Transverse colon (tissue), 4 donors: ENCODE results near the gene SLC49A3. TPM values are rescaled to one million over a fixed set of nuclear protein-coding genes. Genes with fewer than 3 reads are reported as not detected.

Experiments
- DNase-seq: peaks from one replicate; pipeline ENCODE4 v3.0.0-alpha.2; 2019
- H3K27ac ChIP-seq, 4 donors: fragments of 200-600 bp; sonication (generic); 2 replicates each; pipeline ENCODE4 v1.5.1; 2016 to 2018; ENCODE audit warnings: inconsistent platforms in 4 of 4
- H3K27me3 ChIP-seq: fragments of 200-600 bp; sonication (generic); 2 replicates; pipeline ENCODE4 v1.5.1; 2017; ENCODE audit warnings: inconsistent platforms
- H3K36me3 ChIP-seq, 4 donors: fragments of 200-600 bp; sonication (generic); 2 replicates each; pipeline ENCODE4 v1.5.1; 2017 to 2019; ENCODE audit warnings: inconsistent platforms in 4 of 4
- H3K4me1 ChIP-seq, 4 donors: fragments of 200-600 bp; sonication (generic); 2 replicates each; pipeline ENCODE4 v1.5.1; 2017 to 2020; ENCODE audit warnings: inconsistent platforms in 4 of 4
- H3K4me3 ChIP-seq, 4 donors: fragments of 200-600 bp; sonication (generic); 1 replicate in 1 of 4; 2 replicates in 3 of 4; pipeline versions ENCODE4 v1.5.1 to v1.6.1; 2017 to 2019; ENCODE audit warnings: inconsistent platforms in 4 of 4
- H3K9me3 ChIP-seq, 2 donors: fragments of 200-600 bp; sonication (generic); 2 replicates each; pipeline ENCODE4 v1.5.1; 2017 to 2019; ENCODE audit warnings: inconsistent platforms in 2 of 2
- EP300 ChIP-seq: sonication (generic); formaldehyde crosslinking; IDR thresholded peaks from one replicate; pipeline ENCODE4 v1.6.1; 2017; ENCODE audit warnings: antibody characterized with exemption, low read depth
- POLR2A ChIP-seq: fragments of 450-650 bp; IDR thresholded peaks from one replicate; pipeline ENCODE4 v1.6.1; 2016; ENCODE audit warnings: antibody characterized with exemption, mild to moderate bottlenecking, moderate library complexity
- POLR2AphosphoS5 ChIP-seq, 3 donors: sonication (generic); formaldehyde crosslinking; IDR thresholded peaks; one replicate each; pipeline ENCODE4 v1.6.1; 2016; ENCODE audit warnings: antibody characterized with exemption in 3 of 3
- WGBS, 2 donors: methylation state at CpG; one replicate each; pipeline ENCODE4 v1.1.5; 2018; ENCODE audit warnings: low coverage in 1 of 2; 5-methylcytosine and 5-hydroxymethylcytosine counted together
- in situ Hi-C, 4 donors: fragments of 200-750 bp; cut with MboI; loops; one replicate each; pipeline versions ENCODE4 v1.15.0 to v1.15.1; 2017; ENCODE audit warnings: low sequenced_read_pairs in 3 of 4, low pct_ligation_motif_present in 1 of 4, low pct_unique_long_range_greater_than_20kb in 1 of 4
- intact Hi-C: fragments of 100-400 bp; cut with DNase I; formaldehyde crosslinking; loops from one replicate; pipeline ENCODE4 v1.15.1; 2023; ENCODE audit warnings: low total_unique reads
- total RNA-seq, 4 donors: library from RNA; depleted of rRNA; stranded (reverse); fragments of >200 nt; gene quantifications; one replicate each; pipeline ENCODE4 v1.1.0, GENCODE V29; 2016
- TF ChIP-seq, protein P1 (sequence below), 5 experiments: fragments of 200-600 bp in 3 of 5; fragments of 450-650 bp in 2 of 5; sonication (generic) in 3 of 5; IDR thresholded peaks; 1 replicate in 2 of 5; 2 replicates in 3 of 5; pipeline ENCODE4 v1.5.1; 2016 to 2017; ENCODE audit warnings: antibody characterized with exemption in 5 of 5, inconsistent platforms in 3 of 5, mild to moderate bottlenecking in 2 of 5, moderate library complexity in 1 of 5

The SLC49A3 gene
- total RNA-seq, 4 donors from 2014 or later, result 1.2 to 17.6 (median 9.2) TPM

DNA sequence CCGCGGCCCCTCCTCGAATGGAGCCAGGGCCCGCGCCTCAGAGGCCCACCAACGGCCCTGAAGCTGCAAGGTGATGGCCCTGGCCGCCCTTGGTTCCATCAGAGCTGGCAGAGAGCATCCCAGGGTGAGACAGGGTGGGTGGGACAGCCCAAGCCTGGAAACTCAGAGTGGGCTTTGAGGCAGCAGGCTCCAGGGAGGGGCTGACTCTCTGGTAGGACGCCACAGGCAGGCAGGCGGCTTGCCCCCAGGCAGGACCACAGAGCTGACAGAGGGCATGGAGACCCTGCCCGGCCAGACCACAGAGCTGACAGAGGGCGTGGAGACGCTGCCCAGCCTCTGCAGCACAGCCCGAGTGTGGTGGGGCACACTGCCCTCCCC is 9.9 kb downstream of the SLC49A3 start:
- intact Hi-C loops (no loop called here), in situ Hi-C loops (no loop called here)
- H3K27ac ChIP-seq, result no peak overlapping the region
- TF ChIP-seq POLR2A (no peak), POLR2AphosphoS5 (IDR thresholded peaks at IDR 0.05) (no peak), EP300 (no peak)
- TF ChIP-seq, protein P1, sequence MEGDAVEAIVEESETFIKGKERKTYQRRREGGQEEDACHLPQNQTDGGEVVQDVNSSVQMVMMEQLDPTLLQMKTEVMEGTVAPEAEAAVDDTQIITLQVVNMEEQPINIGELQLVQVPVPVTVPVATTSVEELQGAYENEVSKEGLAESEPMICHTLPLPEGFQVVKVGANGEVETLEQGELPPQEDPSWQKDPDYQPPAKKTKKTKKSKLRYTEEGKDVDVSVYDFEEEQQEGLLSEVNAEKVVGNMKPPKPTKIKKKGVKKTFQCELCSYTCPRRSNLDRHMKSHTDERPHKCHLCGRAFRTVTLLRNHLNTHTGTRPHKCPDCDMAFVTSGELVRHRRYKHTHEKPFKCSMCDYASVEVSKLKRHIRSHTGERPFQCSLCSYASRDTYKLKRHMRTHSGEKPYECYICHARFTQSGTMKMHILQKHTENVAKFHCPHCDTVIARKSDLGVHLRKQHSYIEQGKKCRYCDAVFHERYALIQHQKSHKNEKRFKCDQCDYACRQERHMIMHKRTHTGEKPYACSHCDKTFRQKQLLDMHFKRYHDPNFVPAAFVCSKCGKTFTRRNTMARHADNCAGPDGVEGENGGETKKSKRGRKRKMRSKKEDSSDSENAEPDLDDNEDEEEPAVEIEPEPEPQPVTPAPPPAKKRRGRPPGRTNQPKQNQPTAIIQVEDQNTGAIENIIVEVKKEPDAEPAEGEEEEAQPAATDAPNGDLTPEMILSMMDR (IDR thresholded peaks at IDR 0.05), result no peak
- no peaks in the 10 kb centered on the region for H3K27me3 ChIP-seq
- DNase-seq, result no peak
- 86% methylated on average over 13 of the region's 13 CpGs; no CpG with 5 or more reads in 1 of the 2 donors for WGBS, 2 donors
- peaks cover 9 to 56% (median 50%) of the 10 kb centered on the region in 4 donors for H3K4me1 ChIP-seq
- H3K36me3 ChIP-seq, result no peaks in the 10 kb centered on the region
- no peaks in the 10 kb centered on the region for H3K9me3 ChIP-seq
- H3K4me3 ChIP-seq, result no peak overlapping the region

DNA sequence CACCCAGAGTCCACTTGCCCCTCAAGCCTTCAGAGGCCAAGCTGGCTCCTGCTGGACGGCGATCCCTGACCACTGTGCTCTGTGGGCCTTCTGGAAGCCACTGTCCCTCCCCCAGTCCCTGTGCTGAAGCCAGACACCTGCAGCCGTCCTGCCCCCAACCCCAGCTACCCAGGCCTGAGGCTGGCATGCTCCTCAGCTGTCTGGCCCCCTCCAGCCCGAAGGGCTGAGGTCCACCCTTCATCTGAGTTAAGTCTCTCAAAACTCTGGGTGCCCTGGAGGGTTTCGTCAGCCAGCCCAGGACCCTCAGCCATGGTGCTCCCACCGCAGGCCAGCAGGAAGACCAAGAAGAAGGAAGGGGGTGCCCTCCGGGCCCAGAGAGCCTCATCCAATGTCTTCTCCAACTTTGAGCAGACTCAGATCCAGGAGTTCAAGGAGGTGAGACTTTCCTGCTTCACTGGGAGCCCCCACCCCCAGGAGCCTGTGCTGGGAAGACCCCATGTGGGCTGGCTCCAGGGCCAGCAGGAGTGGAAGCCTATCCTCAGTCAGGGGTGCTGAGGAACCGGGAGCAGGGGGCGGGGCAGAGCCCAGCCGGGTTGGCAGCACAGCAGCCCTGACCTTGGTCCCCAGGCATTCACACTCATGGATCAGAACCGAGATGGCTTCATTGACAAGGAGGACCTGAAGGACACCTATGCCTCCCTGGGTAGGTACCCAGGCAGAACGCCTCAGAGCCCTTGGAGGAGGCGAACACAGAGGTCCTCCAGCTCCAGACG is 10.4 kb downstream of the SLC49A3 start:
- peaks cover 9 to 52% (median 46%) of the 10 kb centered on the region in 4 donors for H3K4me1 ChIP-seq

DNA sequence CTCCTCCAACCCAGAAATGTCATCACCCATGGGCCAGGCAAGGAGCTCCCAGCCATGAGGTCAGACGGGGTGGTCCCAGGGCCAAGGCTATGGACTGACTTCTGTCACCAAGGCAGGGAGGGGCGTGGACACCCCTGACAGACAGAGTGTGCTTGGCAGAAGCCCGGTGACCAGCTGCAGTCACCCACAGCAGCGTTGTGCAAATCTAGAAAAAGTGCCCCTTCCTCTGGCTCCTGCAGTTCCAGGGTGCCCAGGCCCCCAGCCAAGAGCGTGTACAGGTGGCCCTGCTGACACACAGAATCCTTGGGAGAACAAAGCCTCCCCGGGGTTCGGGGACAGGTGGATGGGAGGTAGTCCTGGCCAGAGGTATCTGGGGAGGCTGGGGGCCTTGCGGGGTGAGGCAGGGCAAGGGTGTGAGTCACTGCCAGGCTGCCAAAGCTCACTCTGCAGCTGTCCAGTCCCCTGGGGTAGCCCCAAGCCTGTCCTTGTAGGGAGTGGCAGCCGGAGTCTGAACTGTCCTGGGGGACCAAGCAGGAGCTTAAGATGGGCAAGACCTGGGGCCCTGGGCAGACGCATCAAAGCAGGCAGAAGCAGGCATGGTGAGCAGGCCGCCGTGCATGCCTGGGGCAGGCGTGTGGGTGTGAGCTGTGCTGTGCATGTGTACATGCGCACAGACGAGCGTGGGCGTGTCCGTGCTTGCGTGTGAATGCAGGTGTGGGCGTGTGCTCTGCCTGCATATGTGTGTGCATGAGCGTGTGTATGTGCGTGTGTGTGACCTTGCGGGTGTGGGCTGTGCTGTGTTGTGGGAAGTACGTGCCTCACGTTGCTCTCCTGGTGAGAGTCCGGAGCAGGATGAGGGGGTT is 11.3 kb downstream of the SLC49A3 start:
- DNase-seq, result peak; percentile 42

More for the DNA sequence above, 10.4 kb downstream of the SLC49A3 start:
- TF ChIP-seq POLR2A (no peak), POLR2AphosphoS5 (IDR thresholded peaks at IDR 0.05) (no peak), EP300 (no peak)
- TF ChIP-seq, protein P1 (IDR thresholded peaks at IDR 0.05), result no peak
- in situ Hi-C loops (no loop called here), intact Hi-C loops (no loop called here)
- WGBS, 2 donors, result 76% methylated on average over 10 of the region's 14 CpGs; no CpG with 5 or more reads in 1 of the 2 donors
- no peaks in the 10 kb centered on the region for H3K27me3 ChIP-seq
- no peak overlapping the region for H3K4me3 ChIP-seq
- no peak overlapping the region for H3K27ac ChIP-seq
- DNase-seq, result no peak
- no peaks in the 10 kb centered on the region for H3K36me3 ChIP-seq
- no peaks in the 10 kb centered on the region for H3K9me3 ChIP-seq

More for the DNA sequence above, 11.3 kb downstream of the SLC49A3 start:
- Histone ChIP-seq H3K4me1 (peaks cover 17 to 53% (median 50%) of the 10 kb centered on the region in 4 donors), H3K27me3 (no peaks in the 10 kb centered on the region), H3K36me3 (peaks cover 0 to 2% (median 0%) of the 10 kb centered on the region in 4 donors), H3K27ac (no peak overlapping the region), H3K9me3 (no peaks in the 10 kb centered on the region), H3K4me3 (no peak overlapping the region)
- peak in 2 of 3 donors; percentile 29 to 52 for TF ChIP-seq POLR2AphosphoS5 (IDR thresholded peaks at IDR 0.05)
- TF ChIP-seq EP300, result no peak
- peak; percentile 28 for TF ChIP-seq POLR2A
- TF ChIP-seq, protein P1 (IDR thresholded peaks at IDR 0.05), result no peak
- intact Hi-C loops, result no loop called here
- in situ Hi-C loops, result no loop called here
- WGBS, 2 donors, result 54 to 57% methylated on average over 7 to 26 of the region's 26 CpGs
